PFSK-1 (cell line): ENCODE results near the gene TASP1.

Source experiments
- FOXP2 ChIP-seq: optimal IDR thresholded peaks from 2 replicates; pipeline ENCODE3; 2011; ENCODE audit warnings: borderline replicate concordance, control low read depth, inconsistent platforms; ENCODE audit not compliant: insufficient read depth; ENCODE audit errors: extremely low read length, extremely low read depth
- POLR2AphosphoS5 ChIP-seq: IDR thresholded peaks from 2 replicates; pipeline ENCODE4 v1.6.1; 2012; ENCODE audit warnings: low read depth, mild to moderate bottlenecking, control low read depth, low read length, moderate library complexity
- REST ChIP-seq, 2 experiments: IDR thresholded peaks; 2 replicates each; pipeline versions ENCODE4 v1.6.1 to v1.8.0; 2011 to 2012; ENCODE audit warnings: low read depth in 2 of 2, low read length in 2 of 2, control low read depth in 1 of 2, inconsistent platforms in 1 of 2, mild to moderate bottlenecking in 1 of 2, moderate library complexity in 1 of 2; ENCODE audit not compliant: insufficient read depth in 1 of 2
- SIN3A ChIP-seq: IDR thresholded peaks from 2 replicates; pipeline ENCODE4 v1.6.1; 2012; ENCODE audit warnings: mild to moderate bottlenecking, low read length, moderate library complexity, borderline replicate concordance; ENCODE audit not compliant: insufficient read depth
- TAF1 ChIP-seq: IDR thresholded peaks from 2 replicates; pipeline ENCODE4 v1.6.1; 2012; ENCODE audit warnings: low read length, control low read depth, borderline replicate concordance; ENCODE audit not compliant: insufficient read depth

Gene TASP1

GRCh38 chr20:13364278-13365170 is 274.2 kb downstream of the TASP1 start:
- TF ChIP-seq POLR2AphosphoS5 = no peak
- no peak for TF ChIP-seq SIN3A
- no peak for TF ChIP-seq FOXP2
- no peak for TF ChIP-seq TAF1
- no peak for TF ChIP-seq REST (IDR thresholded peaks at IDR 0.05; ENCODE audit: insufficient read depth in 1 of 2, low read depth in 2 of 2, low read length in 2 of 2)

- TF ChIP-seq REST (IDR thresholded peaks at IDR 0.05; ENCODE audit: insufficient read depth in 1 of 2, low read depth in 2 of 2, low read length in 2 of 2) (no peak), SIN3A (no peak), FOXP2 (no peak), POLR2AphosphoS5 (no peak), TAF1 (no peak)
These were observed 275.3 kb downstream of the TASP1 start for GRCh38 chr20:13363473-13363872.

GRCh38 chr20:13356591-13356990 is 282.1 kb downstream of the TASP1 start:
- no peak for TF ChIP-seq FOXP2
- no peak for TF ChIP-seq SIN3A
- TF ChIP-seq POLR2AphosphoS5 = no peak
- no peak for TF ChIP-seq REST (IDR thresholded peaks at IDR 0.05; ENCODE audit: insufficient read depth in 1 of 2, low read depth in 2 of 2, low read length in 2 of 2)
- TF ChIP-seq TAF1 = no peak

- TF ChIP-seq SIN3A (no peak), REST (IDR thresholded peaks at IDR 0.05; ENCODE audit: insufficient read depth in 1 of 2, low read depth in 2 of 2, low read length in 2 of 2) (no peak), TAF1 (no peak), POLR2AphosphoS5 (no peak), FOXP2 (no peak)
These were observed 282.7 kb downstream of the TASP1 start for GRCh38 chr20:13355941-13356486.
